Suprapubic skin (tissue), 4 donors: ENCODE results near the gene CCDC7. TPM values are rescaled to one million over a fixed set of nuclear protein-coding genes. Genes with fewer than 3 reads are reported as not detected.

Experiments used
- DNase-seq, 2 donors: peaks; one replicate each; pipeline ENCODE4 v3.0.0-alpha.2; 2019; ENCODE audit warnings: low spot score in 2 of 2
- H3K27ac ChIP-seq: fragments of 200-600 bp; sonication (generic); one replicate; pipeline ENCODE4 v1.5.1; 2019
- H3K27me3 ChIP-seq: fragments of 200-600 bp; sonication (generic); one replicate; pipeline ENCODE4 v1.5.1; 2019
- H3K36me3 ChIP-seq: fragments of 200-600 bp; sonication (generic); one replicate; pipeline ENCODE4 v1.5.1; 2019
- H3K4me1 ChIP-seq: fragments of 200-600 bp; sonication (generic); one replicate; pipeline ENCODE4 v1.5.1; 2019
- H3K4me3 ChIP-seq: fragments of 200-600 bp; sonication (generic); one replicate; pipeline ENCODE4 v1.5.1; 2019; ENCODE audit warnings: mild to moderate bottlenecking
- H3K9me3 ChIP-seq: fragments of 200-600 bp; sonication (generic); one replicate; pipeline ENCODE4 v1.5.1; 2019
- EP300 ChIP-seq: sonication (generic); formaldehyde crosslinking; IDR thresholded peaks from one replicate; pipeline ENCODE4 v1.6.1; 2017; ENCODE audit warnings: antibody characterized with exemption
- POLR2A ChIP-seq, 2 donors: fragments of 450-650 bp; IDR thresholded peaks; one replicate each; pipeline ENCODE4 v1.6.1; 2017; ENCODE audit warnings: antibody characterized with exemption in 2 of 2, mild to moderate bottlenecking in 2 of 2, moderate library complexity in 2 of 2
- POLR2AphosphoS5 ChIP-seq, 3 donors: sonication (generic); formaldehyde crosslinking; IDR thresholded peaks; one replicate each; pipeline ENCODE4 v1.6.1; 2017; ENCODE audit warnings: antibody characterized with exemption in 3 of 3
- WGBS: methylation state at CpG from one replicate; pipeline ENCODE4 v1.1.5; 2018; 5-methylcytosine and 5-hydroxymethylcytosine counted together
- total RNA-seq, 4 donors: library from RNA; depleted of rRNA; stranded (reverse); fragments of >200 nt; gene quantifications; one replicate each; pipeline ENCODE4 v1.1.0, GENCODE V29; 2016
- TF ChIP-seq, protein P1 (sequence below), 2 donors: fragments of 200-600 bp in 1 of 2; fragments of 450-650 bp in 1 of 2; sonication (generic) in 1 of 2; IDR thresholded peaks; one replicate each; pipeline ENCODE4 v1.5.1; 2016 to 2019; ENCODE audit warnings: antibody characterized with exemption in 2 of 2, mild to moderate bottlenecking in 1 of 2, moderate library complexity in 1 of 2

The CCDC7 gene
- total RNA-seq, 4 donors from 2014 or later, result 4.6 to 10.1 (median 7.6) TPM

DNA sequence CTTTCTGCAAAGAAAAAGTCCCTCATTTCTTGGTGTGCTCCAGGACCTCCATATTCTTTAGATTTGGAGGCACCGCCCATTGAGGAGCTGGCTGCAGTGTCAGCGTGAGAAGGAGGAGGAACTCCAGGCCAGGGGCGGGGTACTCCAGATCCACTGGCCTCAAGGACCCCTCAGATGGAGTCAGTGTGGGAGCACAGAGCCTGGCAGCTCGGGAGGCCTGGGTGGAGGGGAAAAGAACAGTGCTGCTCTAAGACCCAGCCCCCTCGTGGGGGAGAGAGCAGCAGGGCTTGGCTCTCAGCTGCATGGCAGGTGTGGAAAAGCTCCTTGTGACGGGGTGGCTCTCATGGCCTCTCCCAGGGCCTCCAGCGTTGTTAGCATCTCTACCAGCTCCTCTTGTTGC lies 441.5 kb downstream of the CCDC7 start:
- Histone ChIP-seq H3K4me3 (no peak overlapping the region), H3K27me3 (no peaks in the 10 kb centered on the region), H3K4me1 (no peaks in the 10 kb centered on the region), H3K36me3 (no peaks in the 10 kb centered on the region), H3K27ac (no peak overlapping the region), H3K9me3 (no peaks in the 10 kb centered on the region)
- TF ChIP-seq POLR2A (IDR thresholded peaks at IDR 0.05), result no peak
- TF ChIP-seq POLR2AphosphoS5 (IDR thresholded peaks at IDR 0.05), result no peak
- TF ChIP-seq, protein P1, sequence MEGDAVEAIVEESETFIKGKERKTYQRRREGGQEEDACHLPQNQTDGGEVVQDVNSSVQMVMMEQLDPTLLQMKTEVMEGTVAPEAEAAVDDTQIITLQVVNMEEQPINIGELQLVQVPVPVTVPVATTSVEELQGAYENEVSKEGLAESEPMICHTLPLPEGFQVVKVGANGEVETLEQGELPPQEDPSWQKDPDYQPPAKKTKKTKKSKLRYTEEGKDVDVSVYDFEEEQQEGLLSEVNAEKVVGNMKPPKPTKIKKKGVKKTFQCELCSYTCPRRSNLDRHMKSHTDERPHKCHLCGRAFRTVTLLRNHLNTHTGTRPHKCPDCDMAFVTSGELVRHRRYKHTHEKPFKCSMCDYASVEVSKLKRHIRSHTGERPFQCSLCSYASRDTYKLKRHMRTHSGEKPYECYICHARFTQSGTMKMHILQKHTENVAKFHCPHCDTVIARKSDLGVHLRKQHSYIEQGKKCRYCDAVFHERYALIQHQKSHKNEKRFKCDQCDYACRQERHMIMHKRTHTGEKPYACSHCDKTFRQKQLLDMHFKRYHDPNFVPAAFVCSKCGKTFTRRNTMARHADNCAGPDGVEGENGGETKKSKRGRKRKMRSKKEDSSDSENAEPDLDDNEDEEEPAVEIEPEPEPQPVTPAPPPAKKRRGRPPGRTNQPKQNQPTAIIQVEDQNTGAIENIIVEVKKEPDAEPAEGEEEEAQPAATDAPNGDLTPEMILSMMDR (IDR thresholded peaks at IDR 0.05), result no peak
- no peak for TF ChIP-seq EP300
- 77% methylated on average over 5 of the region's 7 CpGs for WGBS
- DNase-seq, result no peak

DNA sequence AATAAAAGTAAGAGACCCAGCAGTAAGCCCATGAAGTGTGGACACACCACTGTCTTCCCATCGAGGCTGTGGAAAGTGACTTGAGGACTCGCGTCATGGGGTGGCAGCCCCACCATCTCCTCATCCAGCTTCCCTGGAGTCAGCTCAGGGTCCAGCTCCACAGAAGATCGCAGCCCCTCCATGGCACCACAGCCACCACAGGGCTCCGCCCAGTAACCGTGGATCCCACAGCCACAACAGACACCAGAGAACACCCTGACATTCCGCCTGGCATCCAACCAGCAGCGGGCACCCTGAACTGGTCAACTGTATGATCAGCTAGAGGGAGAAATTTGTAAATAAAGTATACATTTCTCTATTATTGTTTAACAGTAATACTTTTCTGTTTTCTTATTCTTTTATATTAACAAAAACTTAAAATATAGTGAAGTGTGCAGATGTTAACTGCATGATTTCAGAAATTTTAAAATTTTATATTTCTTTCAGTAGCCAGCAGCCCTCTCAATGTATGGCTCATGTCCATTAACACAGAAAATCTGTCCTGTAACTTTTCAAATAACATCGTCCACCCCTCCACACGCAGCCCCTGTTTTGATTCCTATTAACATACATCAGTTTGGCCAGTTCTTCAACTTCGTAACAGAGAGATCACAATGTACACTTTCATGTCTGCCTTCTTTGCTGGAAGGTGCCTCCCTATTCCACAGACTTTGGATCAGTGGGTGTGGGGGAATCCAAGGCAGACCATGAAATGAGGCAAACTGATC lies 442.4 kb downstream of the CCDC7 start:
- no peaks in the 10 kb centered on the region for H3K9me3 ChIP-seq
- DNase-seq, result no peak
- H3K27ac ChIP-seq, result no peak overlapping the region
- 98% methylated on average over 11 of the region's 11 CpGs for WGBS
- H3K4me1 ChIP-seq, result no peaks in the 10 kb centered on the region
- no peaks in the 10 kb centered on the region for H3K36me3 ChIP-seq
- TF ChIP-seq, protein P1 (IDR thresholded peaks at IDR 0.05), result no peak
- TF ChIP-seq POLR2A (IDR thresholded peaks at IDR 0.05) (no peak), EP300 (no peak), POLR2AphosphoS5 (IDR thresholded peaks at IDR 0.05) (no peak)
- no peaks in the 10 kb centered on the region for H3K27me3 ChIP-seq
- no peak overlapping the region for H3K4me3 ChIP-seq

DNA sequence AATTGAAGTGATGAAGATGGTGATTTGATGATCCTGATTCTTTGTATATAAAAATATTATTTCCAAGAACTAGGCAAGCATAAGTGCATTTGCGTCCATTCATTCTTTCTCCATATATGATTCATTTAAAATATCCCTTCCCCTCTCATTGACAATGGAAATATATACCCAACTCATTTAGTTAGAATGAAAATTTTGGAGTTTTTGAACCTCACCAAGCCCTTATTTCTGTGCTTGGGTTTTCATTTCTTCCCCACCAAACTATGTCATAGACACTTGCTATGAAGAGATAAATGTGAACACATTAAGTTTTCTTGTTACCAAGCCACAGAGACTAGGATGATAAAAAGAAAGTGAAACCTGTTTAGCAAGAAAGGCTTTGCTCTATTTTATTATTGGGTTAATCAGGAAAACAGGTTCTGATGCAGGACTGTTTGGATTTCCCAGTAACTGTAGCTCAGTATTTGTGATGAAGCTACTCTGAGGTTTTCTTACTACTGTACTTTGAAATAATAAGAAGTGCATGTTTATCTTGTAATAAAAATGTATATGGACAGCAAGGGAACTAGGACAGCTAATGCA lies 443.8 kb downstream of the CCDC7 start:
- no peak overlapping the region for H3K4me3 ChIP-seq
- WGBS, result 95% methylated on average over 1 of the region's 1 CpG
- H3K36me3 ChIP-seq, result no peaks in the 10 kb centered on the region
- H3K27ac ChIP-seq, result no peak overlapping the region
- H3K4me1 ChIP-seq, result no peaks in the 10 kb centered on the region
- no peak for DNase-seq
- H3K9me3 ChIP-seq, result no peaks in the 10 kb centered on the region
- no peaks in the 10 kb centered on the region for H3K27me3 ChIP-seq
- TF ChIP-seq POLR2AphosphoS5 (IDR thresholded peaks at IDR 0.05) (no peak), EP300 (no peak), POLR2A (IDR thresholded peaks at IDR 0.05) (no peak)
- TF ChIP-seq, protein P1 (IDR thresholded peaks at IDR 0.05), result no peak

GRCh38 chr10:32890444-32890843 lies 444.5 kb downstream of the CCDC7 start:
- 84% methylated on average over 3 of the region's 3 CpGs for WGBS
- TF ChIP-seq, protein P1 (IDR thresholded peaks at IDR 0.05), result no peak
- no peak for TF ChIP-seq POLR2A (IDR thresholded peaks at IDR 0.05)
- no peak for TF ChIP-seq POLR2AphosphoS5 (IDR thresholded peaks at IDR 0.05)
- no peak for TF ChIP-seq EP300
- no peak overlapping the region for H3K4me3 ChIP-seq

GRCh38 chr10:32891261-32891660 lies 445.3 kb downstream of the CCDC7 start:
- TF ChIP-seq, protein P1 (IDR thresholded peaks at IDR 0.05), result no peak
- TF ChIP-seq POLR2A (IDR thresholded peaks at IDR 0.05) (no peak), POLR2AphosphoS5 (IDR thresholded peaks at IDR 0.05) (no peak)
- WGBS, result 73% methylated on average over 6 of the region's 8 CpGs
- Histone ChIP-seq H3K4me1 (no peaks in the 10 kb centered on the region), H3K4me3 (no peak overlapping the region), H3K27ac (no peak overlapping the region), H3K27me3 (no peaks in the 10 kb centered on the region), H3K9me3 (no peaks in the 10 kb centered on the region), H3K36me3 (peaks cover 8% of the 10 kb centered on the region)
- no peak for DNase-seq

More at GRCh38 chr10:32890444-32890843, 444.5 kb downstream of the CCDC7 start:
- Histone ChIP-seq H3K4me1 (no peaks in the 10 kb centered on the region), H3K9me3 (no peaks in the 10 kb centered on the region), H3K36me3 (peaks cover 2% of the 10 kb centered on the region), H3K27ac (no peak overlapping the region), H3K27me3 (no peaks in the 10 kb centered on the region)
- DNase-seq, result no peak
